ENCODE data around the gene TMEM184B. TPM values are rescaled to one million over a fixed set of nuclear protein-coding genes. Genes with fewer than 3 reads are reported as not detected.

TMEM184B gene
- total and polyA plus RNA-seq, 2 donors (not counting 1 experiment from before 2014, with no cell fraction given), result 9.9 to 24.7 TPM

DNA sequence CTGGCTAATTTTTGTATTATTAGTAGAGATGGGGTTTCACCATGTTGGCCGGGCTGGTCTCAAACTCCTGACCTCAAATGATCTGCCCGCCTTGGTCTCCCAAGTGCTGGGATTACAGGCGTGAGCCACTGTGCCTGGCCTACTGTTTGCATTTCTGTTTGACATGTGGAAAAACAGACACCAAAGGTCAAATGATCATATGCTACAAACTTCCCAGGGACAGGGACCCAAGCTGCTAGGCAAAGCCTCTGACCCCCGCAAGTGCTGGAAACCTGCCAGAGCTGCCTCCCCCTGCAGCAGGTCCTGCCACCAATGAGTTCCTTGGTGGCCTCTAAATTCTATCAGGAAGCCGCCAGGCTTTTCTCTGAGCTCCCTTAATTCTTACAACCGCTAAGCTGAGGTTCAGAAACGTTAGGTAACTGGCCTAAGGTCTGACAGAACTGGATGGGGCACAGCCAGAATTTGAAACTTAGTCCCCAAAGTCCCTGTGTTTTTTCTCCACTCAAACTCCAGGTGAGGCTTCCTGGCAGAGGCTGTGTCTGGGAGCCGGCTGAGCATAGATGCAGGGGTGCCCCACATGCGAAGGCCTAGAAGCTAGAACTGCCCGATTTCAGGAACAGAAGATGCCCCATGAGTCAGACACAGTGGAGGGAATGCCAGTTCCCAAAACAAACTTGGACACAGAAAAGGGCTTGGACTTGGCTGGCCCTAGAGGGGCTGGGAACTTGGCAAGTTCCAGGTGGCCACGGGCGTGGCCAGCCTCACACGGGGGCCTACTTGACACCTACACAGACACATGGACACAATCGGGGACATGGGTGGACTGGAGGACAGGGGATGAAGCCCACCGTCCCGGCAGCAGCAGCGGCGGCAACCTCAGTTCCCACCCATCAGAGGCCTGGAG is 37.1 kb upstream of the TMEM184B start:
- no peak overlapping the region for H2AFZ ChIP-seq (ENCODE audit: insufficient read depth, low read depth, low read length, poor library complexity, severe bottlenecking)
- Mint-ChIP-seq H3K27ac (peak overlapping the region; percentile 92), H3K4me3 (no peak overlapping the region), H3K9me3 (ENCODE audit: insufficient read depth) (no peaks in the 10 kb centered on the region), H3K27me3 (no peaks in the 10 kb centered on the region), H3K4me1 (peaks cover 66% of the 10 kb centered on the region)
- ATAC-seq (ENCODE audit: low read depth), result no peak
- peaks cover 30% of the 10 kb centered on the region for H4K20me1 ChIP-seq (ENCODE audit: control insufficient read depth, insufficient read depth, low read length, poor library complexity, severe bottlenecking)
- ChIA-PET CTCF (no interaction called here), POLR2A (interaction anchor here (0.6 kb wide), 1 partner anchor 148 kb away, joined by 4 read pairs; no protein-coding TSS in a partner anchor)
- no peak overlapping the region for H3K4me3 ChIP-seq (ENCODE audit: control extremely low read depth in 1 of 5, extremely low read depth in 1 of 5, insufficient read depth in 1 of 5, low read depth in 2 of 5, low read length in 4 of 5)
- TF ChIP-seq, protein P1, sequence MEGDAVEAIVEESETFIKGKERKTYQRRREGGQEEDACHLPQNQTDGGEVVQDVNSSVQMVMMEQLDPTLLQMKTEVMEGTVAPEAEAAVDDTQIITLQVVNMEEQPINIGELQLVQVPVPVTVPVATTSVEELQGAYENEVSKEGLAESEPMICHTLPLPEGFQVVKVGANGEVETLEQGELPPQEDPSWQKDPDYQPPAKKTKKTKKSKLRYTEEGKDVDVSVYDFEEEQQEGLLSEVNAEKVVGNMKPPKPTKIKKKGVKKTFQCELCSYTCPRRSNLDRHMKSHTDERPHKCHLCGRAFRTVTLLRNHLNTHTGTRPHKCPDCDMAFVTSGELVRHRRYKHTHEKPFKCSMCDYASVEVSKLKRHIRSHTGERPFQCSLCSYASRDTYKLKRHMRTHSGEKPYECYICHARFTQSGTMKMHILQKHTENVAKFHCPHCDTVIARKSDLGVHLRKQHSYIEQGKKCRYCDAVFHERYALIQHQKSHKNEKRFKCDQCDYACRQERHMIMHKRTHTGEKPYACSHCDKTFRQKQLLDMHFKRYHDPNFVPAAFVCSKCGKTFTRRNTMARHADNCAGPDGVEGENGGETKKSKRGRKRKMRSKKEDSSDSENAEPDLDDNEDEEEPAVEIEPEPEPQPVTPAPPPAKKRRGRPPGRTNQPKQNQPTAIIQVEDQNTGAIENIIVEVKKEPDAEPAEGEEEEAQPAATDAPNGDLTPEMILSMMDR (IDR thresholded peaks at IDR 0.05), result no peak
- TF ChIP-seq EZH2 (IDR thresholded peaks at IDR 0.05; ENCODE audit: borderline replicate concordance, insufficient read depth, low read depth, low read length, poor library complexity, severe bottlenecking), result no peak
- H3K79me2 ChIP-seq (ENCODE audit: control insufficient read depth, insufficient read depth, low read length), result peaks cover 15% of the 10 kb centered on the region
- peaks cover 45 to 63% of the 10 kb centered on the region in 2 donors for H3K4me1 ChIP-seq (ENCODE audit: control insufficient read depth in 2 of 2, insufficient read depth in 2 of 2, low read length in 2 of 2)
- no peaks in the 10 kb centered on the region for H3K27me3 ChIP-seq (replicated peaks in 1 of 4; ENCODE audit: control extremely low read depth in 1 of 4, control insufficient read depth in 3 of 4, insufficient read depth in 4 of 4, low read length in 3 of 4)
- H3K36me3 ChIP-seq (replicated peaks in 1 of 2; ENCODE audit: control extremely low read depth in 1 of 2, control insufficient read depth in 1 of 2, extremely low read depth in 1 of 2, insufficient read depth in 2 of 2, low read length in 1 of 2), result peaks cover 0 to 3% of the 10 kb centered on the region in 2 experiments
- no peak overlapping the region for H3K9ac ChIP-seq (ENCODE audit: low read length)
- intact Hi-C loops (cut with micrococcal nuclease), result loop anchor here (10.0 kb wide), 1 partner anchor 255 kb away; the partner anchor contains the start of gene PICK1
- WGBS (ENCODE audit: insufficient coverage), result 95% methylated on average over 17 of the region's 18 CpGs
- DNase-seq, result no peak
- H3K9me3 ChIP-seq (ENCODE audit: control extremely low read depth in 1 of 3, control insufficient read depth in 2 of 3, insufficient read depth in 1 of 3, low read length in 2 of 3), result no peaks in the 10 kb centered on the region
- no peak overlapping the region for H3K27ac ChIP-seq (ENCODE audit: low read length in 2 of 2)
- no peak overlapping the region for H3K4me2 ChIP-seq (replicated peaks; ENCODE audit: low read depth, low read length, poor library complexity, severe bottlenecking)
